Liver (tissue), 9 donors: ENCODE results near the gene CAMKMT. TPM values are rescaled to one million over a fixed set of nuclear protein-coding genes. Genes with fewer than 3 reads are reported as not detected.

Experiments
- DNase-seq: peaks from one replicate; pipeline ENCODE4 v3.0.0-alpha.2; 2017; ENCODE audit warnings: low spot score
- H3K27ac ChIP-seq, 2 donors: one replicate each; pipeline ENCODE4 v1.7.0; 2013; ENCODE audit warnings: inconsistent platforms in 2 of 2, low read length in 2 of 2, control low read depth in 1 of 2, low read depth in 1 of 2, mild to moderate bottlenecking in 1 of 2
- H3K27me3 ChIP-seq, 4 donors: one replicate each; pipeline versions ENCODE4 v1.6.1 to v1.7.0; 2013; ENCODE audit warnings: low read length in 3 of 4, inconsistent platforms in 1 of 4, mild to moderate bottlenecking in 1 of 4, moderate library complexity in 1 of 4; ENCODE audit not compliant: control insufficient read depth in 4 of 4, insufficient read depth in 4 of 4
- H3K36me3 ChIP-seq, 4 donors: one replicate each; pipeline versions ENCODE4 v1.6.1 to v1.7.0; 2013; ENCODE audit warnings: low read length in 3 of 4, mild to moderate bottlenecking in 3 of 4, low read depth in 1 of 4, moderate library complexity in 1 of 4; ENCODE audit not compliant: control insufficient read depth in 4 of 4, insufficient read depth in 3 of 4
- H3K4me1 ChIP-seq, 4 donors: one replicate each; pipeline versions ENCODE4 v1.6.1 to v1.7.0; 2013; ENCODE audit warnings: low read length in 3 of 4, mild to moderate bottlenecking in 3 of 4, moderate library complexity in 1 of 4; ENCODE audit not compliant: control insufficient read depth in 4 of 4, insufficient read depth in 4 of 4
- H3K4me3 ChIP-seq, 3 donors: one replicate each; pipeline versions ENCODE4 v1.6.1 to v1.7.0; 2013; ENCODE audit warnings: low read length in 3 of 3, control low read depth in 1 of 3, low read depth in 1 of 3, mild to moderate bottlenecking in 1 of 3
- H3K9ac ChIP-seq, 2 donors: one replicate each; pipeline ENCODE4 v1.7.0; 2013; ENCODE audit warnings: low read length in 2 of 2, mild to moderate bottlenecking in 2 of 2, moderate library complexity in 2 of 2, control low read depth in 1 of 2, low read depth in 1 of 2
- H3K9me3 ChIP-seq, 4 donors: one replicate each; pipeline versions ENCODE4 v1.6.1 to v1.7.0; 2013; ENCODE audit warnings: low read length in 3 of 4; ENCODE audit not compliant: control insufficient read depth in 4 of 4
- ATF3 ChIP-seq: IDR thresholded peaks from 2 replicates; pipeline ENCODE4 v1.6.1; 2016; ENCODE audit warnings: antibody characterized with exemption
- CTCF ChIP-seq: fragments of 150-350 bp; IDR thresholded peaks from 2 replicates; pipeline ENCODE4 v1.5.1; 2017; ENCODE audit warnings: improper control_type of control experiment, low read depth, low read length; ENCODE audit not compliant: missing input control
- FOXA1 ChIP-seq: IDR thresholded peaks from 2 replicates; pipeline ENCODE4 v1.6.1; 2016; ENCODE audit warnings: antibody characterized with exemption
- FOXA2 ChIP-seq: IDR thresholded peaks from 2 replicates; pipeline ENCODE4 v1.6.1; 2016; ENCODE audit warnings: antibody characterized with exemption
- GABPA ChIP-seq, 2 donors: IDR thresholded peaks in 1 of 2; conservative IDR thresholded peaks in 1 of 2; 2 replicates each; pipeline ENCODE4 v1.6.1; 2016; ENCODE audit warnings: antibody characterized with exemption in 2 of 2, mild to moderate bottlenecking in 1 of 2, moderate library complexity in 1 of 2
- HNF4A ChIP-seq, 2 donors: conservative IDR thresholded peaks; 2 replicates each; pipeline ENCODE4 v1.6.1; 2016; ENCODE audit warnings: antibody characterized with exemption in 2 of 2, mild to moderate bottlenecking in 2 of 2
- HNF4G ChIP-seq: IDR thresholded peaks from 2 replicates; pipeline ENCODE4 v1.6.1; 2016; ENCODE audit warnings: antibody characterized with exemption
- JUND ChIP-seq, 2 donors: IDR thresholded peaks; 2 replicates each; pipeline ENCODE4 v1.6.1; 2016; ENCODE audit warnings: antibody characterized with exemption in 2 of 2
- NR2F2 ChIP-seq: IDR thresholded peaks from 2 replicates; pipeline ENCODE4 v1.6.1; 2016; ENCODE audit warnings: antibody characterized with exemption
- RAD21 ChIP-seq, 2 donors: IDR thresholded peaks; 2 replicates each; pipeline ENCODE4 v1.6.1; 2016; ENCODE audit warnings: antibody characterized with exemption in 2 of 2, mild to moderate bottlenecking in 2 of 2
- REST ChIP-seq: IDR thresholded peaks from 2 replicates; pipeline ENCODE4 v1.6.1; 2016; ENCODE audit warnings: antibody characterized with exemption, mild to moderate bottlenecking
- RXRA ChIP-seq, 2 donors: IDR thresholded peaks; 2 replicates each; pipeline ENCODE4 v1.6.1; 2017 to 2018; ENCODE audit warnings: antibody characterized with exemption in 2 of 2, mild to moderate bottlenecking in 1 of 2
- SP1 ChIP-seq: IDR thresholded peaks from 2 replicates; pipeline ENCODE4 v1.6.1; 2018; ENCODE audit warnings: antibody characterized with exemption, mild to moderate bottlenecking
- TAF1 ChIP-seq: conservative IDR thresholded peaks from 2 replicates; pipeline ENCODE4 v1.6.1; 2016; ENCODE audit warnings: antibody characterized with exemption, mild to moderate bottlenecking
- YY1 ChIP-seq: IDR thresholded peaks from 2 replicates; pipeline ENCODE4 v1.6.1; 2016; ENCODE audit warnings: antibody characterized with exemption, mild to moderate bottlenecking
- ZBTB33 ChIP-seq: IDR thresholded peaks from 2 replicates; pipeline ENCODE4 v1.6.1; 2016; ENCODE audit warnings: antibody characterized with exemption
- WGBS: extraction: QIAGEN DNeasy Blood & Tissue Kit; methylation state at CpG from one replicate; pipeline ENCODE4 v1.1.7; 2013; 5-methylcytosine and 5-hydroxymethylcytosine counted together
- polyA plus RNA-seq, 2 donors: library from polyadenylated mRNA; stranded (reverse) in 1 of 2; unstranded in 1 of 2; fragments of 200-250 nt in 1 of 2; fragments of >200 nt in 1 of 2; fragmentation: Nextera tagmentation in 1 of 2; extraction: Ambion mirVana in 1 of 2; gene quantifications; one replicate each; pipeline versions ENCODE4 v1.2.1 to v1.2.3, GENCODE V29; 2013 to 2015
- total RNA-seq, 2 donors: library from RNA; depleted of rRNA; stranded (reverse); fragments of >200 nt; gene quantifications; one replicate each; pipeline ENCODE4 v1.2.3, GENCODE V29; 2014
- donor health status: healthy.
- donor health status: healthy.
- donor health status: healthy.
- donor health status: healthy.
- donor health status: healthy.

Gene CAMKMT
- total and polyA plus RNA-seq, 4 donors = 1.5 to 12.7 (median 7.1) TPM

GRCh38 chr2:44452069-44452583 lies 90.4 kb downstream of the CAMKMT start:
- H3K27ac ChIP-seq = no peak overlapping the region
- no peak for DNase-seq
- H3K4me1 ChIP-seq = peaks cover 0 to 16% (median 4%) of the 10 kb centered on the region in 4 donors
- no peak overlapping the region for H3K9ac ChIP-seq
- no peak overlapping the region for H3K4me3 ChIP-seq
- WGBS = 96% methylated on average over 1 of the region's 1 CpG
- no peaks in the 10 kb centered on the region for H3K9me3 ChIP-seq
- H3K27me3 ChIP-seq = no peaks in the 10 kb centered on the region
- no peaks in the 10 kb centered on the region for H3K36me3 ChIP-seq
- TF ChIP-seq SP1 (no peak), JUND (IDR thresholded peaks at IDR 0.05) (no peak), GABPA (IDR thresholded peaks at IDR 0.05 in 1 of 2, conservative IDR thresholded peaks at IDR 0.05 in 1 of 2) (no peak), ATF3 (no peak), TAF1 (no peak), HNF4A (conservative IDR thresholded peaks at IDR 0.05) (no peak)

GRCh38 chr2:44453259-44453658 lies 91.5 kb downstream of the CAMKMT start:
- Histone ChIP-seq H3K4me3 (no peak overlapping the region), H3K27ac (no peak overlapping the region), H3K9ac (no peak overlapping the region), H3K27me3 (no peaks in the 10 kb centered on the region), H3K4me1 (peaks cover 0 to 16% (median 3%) of the 10 kb centered on the region in 4 donors), H3K9me3 (no peaks in the 10 kb centered on the region), H3K36me3 (no peaks in the 10 kb centered on the region)
- no peak for DNase-seq
- WGBS = 98% methylated on average over 1 of the region's 1 CpG
- TF ChIP-seq HNF4A (conservative IDR thresholded peaks at IDR 0.05) (no peak), ZBTB33 (no peak), NR2F2 (no peak), FOXA2 (no peak), ATF3 (no peak), RAD21 (IDR thresholded peaks at IDR 0.05) (no peak), FOXA1 (no peak), CTCF (no peak), HNF4G (no peak), RXRA (IDR thresholded peaks at IDR 0.05) (no peak)

GRCh38 chr2:44455877-44456276 lies 94.1 kb downstream of the CAMKMT start:
- 52% methylated on average over 1 of the region's 1 CpG for WGBS
- Histone ChIP-seq H3K27ac (no peak overlapping the region), H3K9me3 (no peaks in the 10 kb centered on the region), H3K4me3 (no peak overlapping the region), H3K4me1 (peaks cover 0 to 2% (median under 1%) of the 10 kb centered on the region in 4 donors), H3K36me3 (no peaks in the 10 kb centered on the region), H3K9ac (no peak overlapping the region), H3K27me3 (no peaks in the 10 kb centered on the region)
- TF ChIP-seq HNF4A (conservative IDR thresholded peaks at IDR 0.05) = no peak
- no peak for TF ChIP-seq ATF3
- TF ChIP-seq FOXA1 = no peak
- TF ChIP-seq FOXA2 = no peak
- TF ChIP-seq ZBTB33 = no peak
- peak in 1 of 2 donors; percentile 13 for TF ChIP-seq RXRA (IDR thresholded peaks at IDR 0.05)
- peak; percentile 63 for TF ChIP-seq YY1
- no peak for TF ChIP-seq REST
- DNase-seq = no peak
